K562 (cell line): ENCODE data around the gene UBR4.

ENCODE experiments used
- EZH2 ChIP-seq: IDR thresholded peaks from 2 replicates; pipeline ENCODE4 v1.6.1; 2012; ENCODE audit warnings: low read depth, mild to moderate bottlenecking, inconsistent platforms, low read length, borderline replicate concordance
- HCFC1 ChIP-seq: IDR thresholded peaks from 2 replicates; pipeline ENCODE4 v1.6.1; 2012; ENCODE audit warnings: low read depth, low read length, improper control_type of control experiment
- JUN ChIP-seq, 2 experiments: sonication (generic) in 1 of 2; formaldehyde crosslinking in 1 of 2; IDR thresholded peaks; 2 replicates each; pipeline versions ENCODE4 v1.6.1 to v1.8.0; 2012 to 2022; ENCODE audit warnings: borderline replicate concordance in 2 of 2, mild to moderate bottlenecking in 2 of 2, improper control_type of control experiment in 1 of 2, low read depth in 1 of 2, low read length in 1 of 2, missing genetic modification reagents in 1 of 2
- MAFK ChIP-seq: IDR thresholded peaks from 2 replicates; pipeline ENCODE4 v1.6.1; 2011; ENCODE audit warnings: low read length, improper control_type of control experiment
- MCM3 ChIP-seq: fragments of 450-650 bp; IDR thresholded peaks from 2 replicates; pipeline ENCODE4 v1.6.1; 2016
- POLR2A ChIP-seq: fragments of 450-650 bp; conservative IDR thresholded peaks from 2 replicates; pipeline ENCODE4 v1.6.1; 2016
- TAF1 ChIP-seq: IDR thresholded peaks from 2 replicates; pipeline ENCODE4 v1.6.1; 2011; ENCODE audit warnings: mild to moderate bottlenecking, low read length, moderate library complexity; ENCODE audit not compliant: insufficient read depth, control insufficient read depth, severe bottlenecking; ENCODE audit errors: extremely low read depth
- ZC3H8 ChIP-seq: fragments of 450-650 bp; IDR thresholded peaks from 2 replicates; pipeline ENCODE4 v1.6.1; 2017
- TF ChIP-seq, protein P1 (sequence below), 3 experiments: IDR thresholded peaks in 2 of 3; conservative IDR thresholded peaks in 1 of 3; 2 replicates each; pipeline ENCODE4 v1.5.1; 2011 to 2012; ENCODE audit warnings: low read length in 3 of 3, mild to moderate bottlenecking in 3 of 3, control low read depth in 2 of 3, improper control_type of control experiment in 1 of 3, inconsistent platforms in 1 of 3, low read depth in 1 of 3, mixed read lengths in 1 of 3, moderate library complexity in 1 of 3; ENCODE audit not compliant: insufficient read depth in 2 of 3
- TF ChIP-seq, protein P2 (sequence below): sonication (generic); formaldehyde crosslinking; IDR thresholded peaks from 2 replicates; pipeline ENCODE4 v1.5.0; 2020; ENCODE audit warnings: missing genetic modification reagents
- TF ChIP-seq, protein P3 (sequence below), 2 experiments: fragments of 450-650 bp; formaldehyde crosslinking in 1 of 2; IDR thresholded peaks; 2 replicates each; pipeline versions ENCODE4 v1.4.0 to v1.6.1; 2014 to 2020; ENCODE audit warnings: mild to moderate bottlenecking in 2 of 2, borderline replicate concordance in 1 of 2, low read depth in 1 of 2

DNA sequence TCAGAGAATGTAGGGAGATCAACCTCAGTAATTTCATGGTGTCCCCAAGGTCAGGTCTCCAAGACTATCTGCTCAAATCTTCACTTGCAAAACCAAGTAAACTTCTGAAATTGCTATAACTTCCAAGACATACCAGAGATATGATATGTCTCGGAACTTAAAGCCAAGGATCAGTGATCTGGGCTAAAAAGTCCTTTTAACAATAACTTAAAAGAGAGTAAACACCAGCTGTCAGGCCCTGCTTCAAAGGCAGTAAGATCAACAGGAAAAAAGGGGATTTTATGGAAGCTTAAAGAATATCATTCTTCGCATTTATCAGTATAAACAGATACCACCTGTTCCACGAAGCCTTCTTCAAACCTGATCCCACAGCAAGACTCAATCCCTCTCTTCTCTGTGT is 13.7 kb downstream of the UBR4 start:
- TF ChIP-seq, protein P1, sequence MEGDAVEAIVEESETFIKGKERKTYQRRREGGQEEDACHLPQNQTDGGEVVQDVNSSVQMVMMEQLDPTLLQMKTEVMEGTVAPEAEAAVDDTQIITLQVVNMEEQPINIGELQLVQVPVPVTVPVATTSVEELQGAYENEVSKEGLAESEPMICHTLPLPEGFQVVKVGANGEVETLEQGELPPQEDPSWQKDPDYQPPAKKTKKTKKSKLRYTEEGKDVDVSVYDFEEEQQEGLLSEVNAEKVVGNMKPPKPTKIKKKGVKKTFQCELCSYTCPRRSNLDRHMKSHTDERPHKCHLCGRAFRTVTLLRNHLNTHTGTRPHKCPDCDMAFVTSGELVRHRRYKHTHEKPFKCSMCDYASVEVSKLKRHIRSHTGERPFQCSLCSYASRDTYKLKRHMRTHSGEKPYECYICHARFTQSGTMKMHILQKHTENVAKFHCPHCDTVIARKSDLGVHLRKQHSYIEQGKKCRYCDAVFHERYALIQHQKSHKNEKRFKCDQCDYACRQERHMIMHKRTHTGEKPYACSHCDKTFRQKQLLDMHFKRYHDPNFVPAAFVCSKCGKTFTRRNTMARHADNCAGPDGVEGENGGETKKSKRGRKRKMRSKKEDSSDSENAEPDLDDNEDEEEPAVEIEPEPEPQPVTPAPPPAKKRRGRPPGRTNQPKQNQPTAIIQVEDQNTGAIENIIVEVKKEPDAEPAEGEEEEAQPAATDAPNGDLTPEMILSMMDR (IDR thresholded peaks at IDR 0.05 in 2 of 3, conservative IDR thresholded peaks at IDR 0.05 in 1 of 3; ENCODE audit: insufficient read depth in 2 of 3, low read depth in 1 of 3, low read length in 3 of 3), result no peak
- TF ChIP-seq, protein P2, sequence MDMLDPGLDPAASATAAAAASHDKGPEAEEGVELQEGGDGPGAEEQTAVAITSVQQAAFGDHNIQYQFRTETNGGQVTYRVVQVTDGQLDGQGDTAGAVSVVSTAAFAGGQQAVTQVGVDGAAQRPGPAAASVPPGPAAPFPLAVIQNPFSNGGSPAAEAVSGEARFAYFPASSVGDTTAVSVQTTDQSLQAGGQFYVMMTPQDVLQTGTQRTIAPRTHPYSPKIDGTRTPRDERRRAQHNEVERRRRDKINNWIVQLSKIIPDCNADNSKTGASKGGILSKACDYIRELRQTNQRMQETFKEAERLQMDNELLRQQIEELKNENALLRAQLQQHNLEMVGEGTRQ (CRISPR knock-in tag), result no peak
- TF ChIP-seq EZH2 (no peak), MCM3 (no peak), MAFK (no peak), POLR2A (no peak), HCFC1 (no peak), JUN (IDR thresholded peaks at IDR 0.05; ENCODE audit: borderline replicate concordance, low read depth, low read length) (no peak), JUN (CRISPR knock-in tag; IDR thresholded peaks at IDR 0.05; ENCODE audit: borderline replicate concordance) (no peak), ZC3H8 (no peak), TAF1 (no peak)
- TF ChIP-seq, protein P3, sequence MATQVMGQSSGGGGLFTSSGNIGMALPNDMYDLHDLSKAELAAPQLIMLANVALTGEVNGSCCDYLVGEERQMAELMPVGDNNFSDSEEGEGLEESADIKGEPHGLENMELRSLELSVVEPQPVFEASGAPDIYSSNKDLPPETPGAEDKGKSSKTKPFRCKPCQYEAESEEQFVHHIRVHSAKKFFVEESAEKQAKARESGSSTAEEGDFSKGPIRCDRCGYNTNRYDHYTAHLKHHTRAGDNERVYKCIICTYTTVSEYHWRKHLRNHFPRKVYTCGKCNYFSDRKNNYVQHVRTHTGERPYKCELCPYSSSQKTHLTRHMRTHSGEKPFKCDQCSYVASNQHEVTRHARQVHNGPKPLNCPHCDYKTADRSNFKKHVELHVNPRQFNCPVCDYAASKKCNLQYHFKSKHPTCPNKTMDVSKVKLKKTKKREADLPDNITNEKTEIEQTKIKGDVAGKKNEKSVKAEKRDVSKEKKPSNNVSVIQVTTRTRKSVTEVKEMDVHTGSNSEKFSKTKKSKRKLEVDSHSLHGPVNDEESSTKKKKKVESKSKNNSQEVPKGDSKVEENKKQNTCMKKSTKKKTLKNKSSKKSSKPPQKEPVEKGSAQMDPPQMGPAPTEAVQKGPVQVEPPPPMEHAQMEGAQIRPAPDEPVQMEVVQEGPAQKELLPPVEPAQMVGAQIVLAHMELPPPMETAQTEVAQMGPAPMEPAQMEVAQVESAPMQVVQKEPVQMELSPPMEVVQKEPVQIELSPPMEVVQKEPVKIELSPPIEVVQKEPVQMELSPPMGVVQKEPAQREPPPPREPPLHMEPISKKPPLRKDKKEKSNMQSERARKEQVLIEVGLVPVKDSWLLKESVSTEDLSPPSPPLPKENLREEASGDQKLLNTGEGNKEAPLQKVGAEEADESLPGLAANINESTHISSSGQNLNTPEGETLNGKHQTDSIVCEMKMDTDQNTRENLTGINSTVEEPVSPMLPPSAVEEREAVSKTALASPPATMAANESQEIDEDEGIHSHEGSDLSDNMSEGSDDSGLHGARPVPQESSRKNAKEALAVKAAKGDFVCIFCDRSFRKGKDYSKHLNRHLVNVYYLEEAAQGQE (IDR thresholded peaks at IDR 0.05; ENCODE audit: borderline replicate concordance), result no peak
- TF ChIP-seq, protein P3 (CRISPR knock-in tag; IDR thresholded peaks at IDR 0.05; ENCODE audit: low read depth), result no peak
